Endothelial cell of umbilical vein (primary cell): ENCODE data around the gene ARHGEF12.

Experiments
- CTCF ChIP-seq, 2 donors: IDR thresholded peaks; 1 replicate in 1 of 2; 2 replicates in 1 of 2; pipeline ENCODE4 v1.5.1; 2011; ENCODE audit warnings: low read length in 2 of 2, mild to moderate bottlenecking in 2 of 2, moderate library complexity in 2 of 2, control low read depth in 1 of 2, inconsistent platforms in 1 of 2, low read depth in 1 of 2; ENCODE audit not compliant: insufficient read depth in 1 of 2; ENCODE audit errors: extremely low read depth in 1 of 2
- EZH2 ChIP-seq: IDR thresholded peaks from 2 replicates; pipeline ENCODE4 v1.6.1; 2012; ENCODE audit warnings: borderline replicate concordance, low read depth, mild to moderate bottlenecking, moderate library complexity, low read length, inconsistent platforms; ENCODE audit not compliant: severe bottlenecking
- GATA2 ChIP-seq: IDR thresholded peaks from 2 replicates; pipeline ENCODE4 v1.7.0; 2011; ENCODE audit warnings: low read depth, mild to moderate bottlenecking, moderate library complexity, mixed read lengths, low read length; ENCODE audit not compliant: insufficient read length, insufficient read depth
- JUN ChIP-seq: IDR thresholded peaks from 2 replicates; pipeline ENCODE4 v1.6.1; 2011; ENCODE audit warnings: borderline replicate concordance, low read depth; ENCODE audit not compliant: insufficient read length, insufficient read depth
- MAX ChIP-seq: IDR thresholded peaks from 2 replicates; pipeline ENCODE4 v1.6.1; 2011; ENCODE audit not compliant: insufficient read depth, insufficient read length
- POLR2A ChIP-seq: IDR thresholded peaks from 2 replicates; pipeline ENCODE4 v1.6.1; 2012; ENCODE audit warnings: low read depth, mild to moderate bottlenecking, control low read depth, low read length

- TF ChIP-seq POLR2A (no peak), GATA2 (no peak), CTCF (IDR thresholded peaks at IDR 0.05; ENCODE audit: extremely low read depth in 1 of 2, insufficient read depth in 1 of 2, low read depth in 1 of 2, low read length in 2 of 2) (no peak), EZH2 (no peak), JUN (no peak), MAX (no peak)
These were observed 84.4 kb downstream of the ARHGEF12 start for GRCh38 chr11:120420572-120420971.
